ENCODE data around the gene CPEB3.

CPEB3 gene

DNA sequence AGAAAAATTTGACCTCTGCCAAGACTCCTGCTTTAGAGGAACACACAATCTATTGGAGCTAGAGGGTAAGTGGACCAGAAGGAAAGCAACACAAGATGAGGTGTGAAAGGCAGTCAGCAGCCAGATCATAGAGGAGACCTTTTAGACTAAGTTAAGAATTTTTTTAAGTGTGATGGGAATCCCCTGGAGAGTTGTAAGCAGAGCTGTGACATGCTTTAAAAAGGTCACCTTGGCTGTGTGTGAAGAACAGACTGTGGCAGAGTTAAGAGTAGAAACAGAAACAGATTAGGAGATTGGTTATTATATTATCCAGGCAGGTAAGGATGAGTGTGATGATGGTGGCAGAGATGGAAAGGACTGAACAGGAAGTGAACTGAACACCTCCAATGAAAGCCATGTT is 23.5 kb downstream of the CPEB3 start:
- no peak for DNase-seq (ENCODE audit: low read depth in 2 of 2)
- TF ChIP-seq, protein P1, sequence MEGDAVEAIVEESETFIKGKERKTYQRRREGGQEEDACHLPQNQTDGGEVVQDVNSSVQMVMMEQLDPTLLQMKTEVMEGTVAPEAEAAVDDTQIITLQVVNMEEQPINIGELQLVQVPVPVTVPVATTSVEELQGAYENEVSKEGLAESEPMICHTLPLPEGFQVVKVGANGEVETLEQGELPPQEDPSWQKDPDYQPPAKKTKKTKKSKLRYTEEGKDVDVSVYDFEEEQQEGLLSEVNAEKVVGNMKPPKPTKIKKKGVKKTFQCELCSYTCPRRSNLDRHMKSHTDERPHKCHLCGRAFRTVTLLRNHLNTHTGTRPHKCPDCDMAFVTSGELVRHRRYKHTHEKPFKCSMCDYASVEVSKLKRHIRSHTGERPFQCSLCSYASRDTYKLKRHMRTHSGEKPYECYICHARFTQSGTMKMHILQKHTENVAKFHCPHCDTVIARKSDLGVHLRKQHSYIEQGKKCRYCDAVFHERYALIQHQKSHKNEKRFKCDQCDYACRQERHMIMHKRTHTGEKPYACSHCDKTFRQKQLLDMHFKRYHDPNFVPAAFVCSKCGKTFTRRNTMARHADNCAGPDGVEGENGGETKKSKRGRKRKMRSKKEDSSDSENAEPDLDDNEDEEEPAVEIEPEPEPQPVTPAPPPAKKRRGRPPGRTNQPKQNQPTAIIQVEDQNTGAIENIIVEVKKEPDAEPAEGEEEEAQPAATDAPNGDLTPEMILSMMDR (IDR thresholded peaks at IDR 0.05; ENCODE audit: low read depth, low read length) = no peak

GRCh38 chr10:92265687-92266258 is 25.1 kb downstream of the CPEB3 start:
- TF ChIP-seq, protein P1 (IDR thresholded peaks at IDR 0.05; ENCODE audit: low read depth, low read length) = no peak
- no peak overlapping the region for H3K4me3 ChIP-seq (replicated peaks in 1 of 2; ENCODE audit: low read depth in 2 of 2, low read length in 2 of 2)
- no peak for DNase-seq (ENCODE audit: low read depth in 2 of 2)

More for the DNA sequence above, 23.5 kb downstream of the CPEB3 start:
- H3K4me3 ChIP-seq (replicated peaks in 1 of 2; ENCODE audit: low read depth in 2 of 2, low read length in 2 of 2) = no peak overlapping the region

- no peak overlapping the region for H3K4me3 ChIP-seq (replicated peaks in 1 of 2; ENCODE audit: low read depth in 2 of 2, low read length in 2 of 2)
- TF ChIP-seq, protein P1 (IDR thresholded peaks at IDR 0.05; ENCODE audit: low read depth, low read length) = no peak
- DNase-seq (ENCODE audit: low read depth in 2 of 2) = no peak
Observed at GRCh38 chr10:92264249-92264648, 26.6 kb downstream of the CPEB3 start.

- H3K4me3 ChIP-seq (replicated peaks in 1 of 2; ENCODE audit: low read depth in 2 of 2, low read length in 2 of 2) = no peak overlapping the region
- TF ChIP-seq, protein P1 (IDR thresholded peaks at IDR 0.05; ENCODE audit: low read depth, low read length) = no peak
- DNase-seq (ENCODE audit: low read depth in 2 of 2) = no peak
Observed at GRCh38 chr10:92263396-92263795, 27.5 kb downstream of the CPEB3 start.

- no peak for DNase-seq (ENCODE audit: low read depth in 2 of 2)
- TF ChIP-seq, protein P1 (IDR thresholded peaks at IDR 0.05; ENCODE audit: low read depth, low read length) = no peak
- H3K4me3 ChIP-seq (replicated peaks in 1 of 2; ENCODE audit: low read depth in 2 of 2, low read length in 2 of 2) = no peak overlapping the region
Observed at GRCh38 chr10:92248566-92248965, 42.3 kb downstream of the CPEB3 start.

DNA sequence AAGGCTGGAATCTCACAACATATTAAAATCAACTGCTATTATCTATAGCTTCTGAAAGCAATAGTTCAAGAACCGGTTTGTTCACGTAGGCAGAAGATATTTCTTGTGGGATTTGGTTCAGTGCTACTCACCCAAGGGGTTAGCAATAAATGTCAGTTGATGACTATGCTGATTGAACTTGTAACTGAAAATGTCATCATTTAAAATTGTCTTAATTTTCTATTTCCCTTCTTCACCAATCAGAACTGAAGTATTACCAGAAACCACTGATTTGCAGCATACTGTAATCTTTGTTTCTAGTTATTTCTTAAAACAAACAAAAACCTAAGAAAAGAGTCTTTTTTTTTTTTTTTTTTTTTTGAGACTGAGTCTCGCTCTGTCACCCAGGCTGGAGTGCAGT is 46.1 kb downstream of the CPEB3 start:
- no peak overlapping the region for H3K4me3 ChIP-seq (replicated peaks in 1 of 2; ENCODE audit: low read depth in 2 of 2, low read length in 2 of 2)
- no peak for DNase-seq (ENCODE audit: low read depth in 2 of 2)
- TF ChIP-seq, protein P1 (IDR thresholded peaks at IDR 0.05; ENCODE audit: low read depth, low read length) = no peak
